T-cell (primary cell): ENCODE measurements around the gene CCR2. TPM values are rescaled to one million over a fixed set of nuclear protein-coding genes. Genes with fewer than 3 reads are reported as not detected.

Experiments used
- ATAC-seq, 4 experiments: fragments of 200-7000 bp in 3 of 4; fragments of 150-1000 bp in 1 of 4; cut with Tn5 transposase; replicated peaks in 1 of 4; 1 replicate in 3 of 4; 2 replicates in 1 of 4; pipeline ENCODE4 v1.10.0; 2021; ENCODE audit warnings: moderate library complexity in 3 of 4, mild to moderate bottlenecking in 2 of 4, moderate number of reproducible peaks in 1 of 4
- CTCF ChIA-PET, 2 donors: fragments of 300-600 bp; sonication (Branson Sonifier 250); formaldehyde crosslinking; loops; one replicate each; lab custom pipeline; 2022; ENCODE audit warnings: antibody characterized with exemption in 2 of 2; lab: Charles Lee
- POLR2A ChIA-PET, 2 donors: fragments of 300-600 bp; sonication (Branson Sonifier 250); formaldehyde crosslinking; loops; one replicate each; lab custom pipeline; 2022; ENCODE audit warnings: antibody characterized with exemption in 2 of 2; lab: Charles Lee
- DNase-seq, 35 experiments: peaks; one replicate each; pipeline versions ENCODE4 v3.0.0 to v3.0.0-alpha.2; 2013 to 2023
- H3K27ac ChIP-seq: one replicate; pipeline ENCODE4 v1.5.1; 2013; ENCODE audit warnings: low read length
- H3K27me3 ChIP-seq, 2 experiments: replicated peaks in 1 of 2; 1 replicate in 1 of 2; 2 replicates in 1 of 2; pipeline versions ENCODE4 v1.6.1 to v1.7.0; 2013; ENCODE audit warnings: low read length in 1 of 2, mixed read lengths in 1 of 2; ENCODE audit not compliant: control insufficient read depth in 2 of 2, insufficient read depth in 2 of 2; ENCODE audit errors: extremely low read depth in 1 of 2
- H3K36me3 ChIP-seq, 2 donors: 1 replicate in 1 of 2; 2 replicates in 1 of 2; pipeline versions ENCODE4 v1.6.1 to v1.7.0; 2013; ENCODE audit warnings: low read length in 1 of 2; ENCODE audit not compliant: control insufficient read depth in 2 of 2, insufficient read depth in 1 of 2; ENCODE audit errors: extremely low read depth in 1 of 2
- H3K4me1 ChIP-seq, 2 experiments: 1 replicate in 1 of 2; 2 replicates in 1 of 2; pipeline versions ENCODE4 v1.6.1 to v1.7.0; 2013; ENCODE audit warnings: low read length in 2 of 2, mixed read lengths in 1 of 2; ENCODE audit not compliant: insufficient read depth in 2 of 2, control insufficient read depth in 1 of 2; ENCODE audit errors: extremely low read depth in 1 of 2
- H3K4me3 ChIP-seq, 2 donors: 1 replicate in 1 of 2; 2 replicates in 1 of 2; pipeline versions ENCODE4 v1.5.1 to v1.7.0; 2013; ENCODE audit warnings: mild to moderate bottlenecking in 2 of 2, low read length in 1 of 2, moderate library complexity in 1 of 2; ENCODE audit not compliant: control insufficient read depth in 1 of 2; ENCODE audit errors: extremely low read depth in 1 of 2
- H3K9me3 ChIP-seq: 2 replicates; pipeline ENCODE4 v1.7.0; 2013
- H3K27ac Mint-ChIP-seq, 2 donors: one replicate each; pipeline ENCODE4 v1.8.0; 2020 to 2021; ENCODE audit warnings: mild to moderate bottlenecking in 2 of 2, mixed read lengths in 2 of 2
- H3K27me3 Mint-ChIP-seq, 2 donors: one replicate each; pipeline ENCODE4 v1.8.0; 2021 to 2022; ENCODE audit warnings: mixed read lengths in 2 of 2
- H3K36me3 Mint-ChIP-seq: one replicate; pipeline ENCODE4 v1.8.0; 2021; ENCODE audit warnings: mixed read lengths
- H3K4me1 Mint-ChIP-seq, 3 donors: one replicate each; pipeline ENCODE4 v1.8.0; 2020 to 2022; ENCODE audit warnings: mixed read lengths in 3 of 3, mild to moderate bottlenecking in 1 of 3
- H3K4me3 Mint-ChIP-seq, 3 donors: one replicate each; pipeline ENCODE4 v1.8.0; 2020 to 2022; ENCODE audit warnings: mild to moderate bottlenecking in 3 of 3, mixed read lengths in 3 of 3, moderate library complexity in 3 of 3
- H3K9me3 Mint-ChIP-seq, 3 donors: one replicate each; pipeline ENCODE4 v1.8.0; 2020 to 2022; ENCODE audit warnings: mixed read lengths in 3 of 3
- WGBS: methylation state at CpG from one replicate; pipeline ENCODE4 v1.1.5; 2013; ENCODE audit warnings: missing lambda C conversion rate; ENCODE audit not compliant: insufficient coverage; 5-methylcytosine and 5-hydroxymethylcytosine counted together
- total RNA-seq, 35 experiments: library from RNA in 6 of 35; stranded (reverse) in 6 of 35; fragments of 120-200 nt in 1 of 35; gene quantifications; one replicate each; pipeline versions ENCODE4 v1.2.1 to v1.2.4 and lab custom pipeline; 2013 to 2026

The CCR2 gene
- total RNA-seq, 5 donors from 2014 or later (not counting 1 experiment from before 2014, with no cell fraction given): 3.3 to 15.1 (median 8.1) TPM

- 90% methylated on average over 5 of the region's 11 CpGs for WGBS
These were observed 51.5 kb downstream of the CCR2 start for GRCh38 chr3:46405301-46406019.

GRCh38 chr3:46406443-46406787, 52.5 kb downstream of the CCR2 start:
- Histone ChIP-seq H3K4me3 (no peak overlapping the region), H3K9me3 (no peaks in the 10 kb centered on the region), H3K27ac (no peak overlapping the region), H3K36me3 (no peaks in the 10 kb centered on the region), H3K4me1 (peaks cover 24 to 26% of the 10 kb centered on the region in 2 experiments), H3K27me3 (no peaks in the 10 kb centered on the region)
- ChIA-PET POLR2A (no interaction called here), CTCF (interaction anchor here in 1 of 2 donors (1.3 kb wide), 1 partner anchor 82 kb away, joined by 3 read pairs; no protein-coding TSS in a partner anchor)
- H3K4me3 Mint-ChIP-seq: peak overlapping the region in 2 of 3 donors; percentile 34 to 84
- peaks cover 0 to 3% of the 10 kb centered on the region in 2 donors for H3K27me3 Mint-ChIP-seq
- peaks cover 0 to 4% (median 0%) of the 10 kb centered on the region in 3 donors for H3K9me3 Mint-ChIP-seq
- WGBS: 95% methylated on average over 4 of the region's 4 CpGs
- H3K4me1 Mint-ChIP-seq: peaks cover 28 to 35% (median 32%) of the 10 kb centered on the region in 3 donors
- ATAC-seq (no peak), DNase-seq (peak in 1 of 35 experiments; percentile 35)
- H3K27ac Mint-ChIP-seq: peak overlapping the region in 1 of 2 donors; percentile 46
- H3K36me3 Mint-ChIP-seq: no peaks in the 10 kb centered on the region

More at GRCh38 chr3:46405301-46406019, 51.5 kb downstream of the CCR2 start:
- POLR2A ChIA-PET: no interaction called here
- Histone ChIP-seq H3K27ac (no peak overlapping the region), H3K27me3 (no peaks in the 10 kb centered on the region), H3K4me1 (peaks cover 24 to 26% of the 10 kb centered on the region in 2 experiments), H3K4me3 (no peak overlapping the region), H3K9me3 (no peaks in the 10 kb centered on the region), H3K36me3 (no peaks in the 10 kb centered on the region)
- Mint-ChIP-seq H3K9me3 (peaks cover 0 to 4% (median 0%) of the 10 kb centered on the region in 3 donors), H3K27me3 (peaks cover 0 to 3% of the 10 kb centered on the region in 2 donors), H3K4me1 (peaks cover 28 to 35% (median 32%) of the 10 kb centered on the region in 3 donors), H3K36me3 (no peaks in the 10 kb centered on the region), H3K27ac (peak overlapping the region in 1 of 2 donors; percentile 31), H3K4me3 (no peak overlapping the region)
- no peak for ATAC-seq
- CTCF ChIA-PET: no interaction called here
- DNase-seq: no peak

- no peaks in the 10 kb centered on the region for H3K36me3 Mint-ChIP-seq
- peaks cover 0 to 3% of the 10 kb centered on the region in 2 donors for H3K27me3 Mint-ChIP-seq
- peaks cover 0 to 4% (median 0%) of the 10 kb centered on the region in 3 donors for H3K9me3 Mint-ChIP-seq
- CTCF ChIA-PET: interaction anchor here (0.6 to 1.3 kb wide), 4 partner anchors 38 to 538 kb away, joined by 3 to 4 read pairs (median 4); no protein-coding TSS in a partner anchor
- peak within 1 kb of the TSS; percentile 77 to 87 for H3K27ac Mint-ChIP-seq
- Histone ChIP-seq H3K27me3 (no peaks in the 10 kb centered on the region), H3K9me3 (no peaks in the 10 kb centered on the region), H3K36me3 (no peaks in the 10 kb centered on the region), H3K27ac (peak within 1 kb of the TSS; percentile 77), H3K4me1 (peaks cover 24 to 26% of the 10 kb centered on the region in 2 experiments), H3K4me3 (peak within 1 kb of the TSS; percentile 52 to 83)
- H3K4me1 Mint-ChIP-seq: peaks cover 28 to 35% (median 32%) of the 10 kb centered on the region in 3 donors
- POLR2A ChIA-PET: interaction anchor here in 1 of 2 donors (0.6 kb wide), 1 partner anchor 22 kb away, joined by 3 read pairs; no protein-coding TSS in a partner anchor
- ATAC-seq (peak; percentile 64 to 85 (median 78)), DNase-seq (peak; percentile 9 to 68 (median 34))
- 44% methylated on average over 11 of the region's 20 CpGs for WGBS
- peak within 1 kb of the TSS; percentile 75 to 84 (median 77) for H3K4me3 Mint-ChIP-seq
These were observed 53.1 kb downstream of the CCR2 start, which contains the start of the genes CCR5AS and CCRL2 for GRCh38 chr3:46406788-46407611. Gene CCR5AS (minus strand): TSS chr3:46407066. Gene CCRL2 (plus strand): TSS chr3:46407259. CDS start chr3:46408080, 821 bp downstream.

- H3K9me3 Mint-ChIP-seq: peaks cover 0 to 1% (median 0%) of the 10 kb centered on the region in 3 donors
- ATAC-seq: no peak
- DNase-seq: no peak
- Histone ChIP-seq H3K4me1 (peaks cover 24 to 26% of the 10 kb centered on the region in 2 experiments), H3K27me3 (no peaks in the 10 kb centered on the region), H3K4me3 (peak overlapping the region in 1 of 2 donors; percentile 83), H3K27ac (no peak overlapping the region), H3K36me3 (no peaks in the 10 kb centered on the region), H3K9me3 (no peaks in the 10 kb centered on the region)
- ChIA-PET CTCF (interaction anchor here in 1 of 2 donors (1.0 kb wide), 1 partner anchor 39 kb away, joined by 4 read pairs; no protein-coding TSS in a partner anchor), POLR2A (no interaction called here)
- no peaks in the 10 kb centered on the region for H3K36me3 Mint-ChIP-seq
- H3K4me1 Mint-ChIP-seq: peaks cover 28 to 35% (median 32%) of the 10 kb centered on the region in 3 donors
- peak overlapping the region in 1 of 2 donors; percentile 87 for H3K27ac Mint-ChIP-seq
- WGBS: 86% methylated on average over 6 of the region's 7 CpGs
- peaks cover 0 to 2% of the 10 kb centered on the region in 2 donors for H3K27me3 Mint-ChIP-seq
- H3K4me3 Mint-ChIP-seq: peak overlapping the region in 2 of 3 donors; percentile 75 to 84
These were observed 54.1 kb downstream of the CCR2 start for GRCh38 chr3:46407970-46408369.

- no peaks in the 10 kb centered on the region for H3K9me3 ChIP-seq
- H3K4me3 ChIP-seq: no peak overlapping the region
- no peak overlapping the region for H3K27ac ChIP-seq
- ATAC-seq (no peak), DNase-seq (no peak)
- H3K27me3 ChIP-seq: no peaks in the 10 kb centered on the region
- POLR2A ChIA-PET: no interaction called here
- Mint-ChIP-seq H3K4me1 (peaks cover 28 to 35% (median 32%) of the 10 kb centered on the region in 3 donors), H3K27ac (no peak overlapping the region), H3K9me3 (no peaks in the 10 kb centered on the region), H3K36me3 (no peaks in the 10 kb centered on the region), H3K27me3 (no peaks in the 10 kb centered on the region), H3K4me3 (no peak overlapping the region)
- whole genome bisulfite sequencing: 100% methylated on average over 4 of the region's 7 CpGs
- H3K36me3 ChIP-seq: no peaks in the 10 kb centered on the region
- H3K4me1 ChIP-seq: peaks cover 24 to 26% of the 10 kb centered on the region in 2 experiments
- CTCF ChIA-PET: no interaction called here
These were observed 54.9 kb downstream of the CCR2 start for GRCh38 chr3:46408853-46409252.
